D721Med (cell line): ENCODE data around the gene GDPD5.

Experiments used
- DNase-seq: peaks from one replicate; pipeline ENCODE4 v3.0.0; 2011; ENCODE audit warnings: low spot score; ENCODE audit not compliant: insufficient read length
- FAIRE-seq: peaks from 2 replicates; lab custom pipeline; 2011; peaks lifted over from hg19 to GRCh38; lab: Jason Lieb, UNC
- TF ChIP-seq, protein P1 (sequence below): IDR thresholded peaks from 2 replicates; pipeline ENCODE4 v1.5.1; 2012; ENCODE audit warnings: mild to moderate bottlenecking, control low read depth; ENCODE audit not compliant: insufficient read depth; ENCODE audit errors: missing control alignments

Gene GDPD5

DNA sequence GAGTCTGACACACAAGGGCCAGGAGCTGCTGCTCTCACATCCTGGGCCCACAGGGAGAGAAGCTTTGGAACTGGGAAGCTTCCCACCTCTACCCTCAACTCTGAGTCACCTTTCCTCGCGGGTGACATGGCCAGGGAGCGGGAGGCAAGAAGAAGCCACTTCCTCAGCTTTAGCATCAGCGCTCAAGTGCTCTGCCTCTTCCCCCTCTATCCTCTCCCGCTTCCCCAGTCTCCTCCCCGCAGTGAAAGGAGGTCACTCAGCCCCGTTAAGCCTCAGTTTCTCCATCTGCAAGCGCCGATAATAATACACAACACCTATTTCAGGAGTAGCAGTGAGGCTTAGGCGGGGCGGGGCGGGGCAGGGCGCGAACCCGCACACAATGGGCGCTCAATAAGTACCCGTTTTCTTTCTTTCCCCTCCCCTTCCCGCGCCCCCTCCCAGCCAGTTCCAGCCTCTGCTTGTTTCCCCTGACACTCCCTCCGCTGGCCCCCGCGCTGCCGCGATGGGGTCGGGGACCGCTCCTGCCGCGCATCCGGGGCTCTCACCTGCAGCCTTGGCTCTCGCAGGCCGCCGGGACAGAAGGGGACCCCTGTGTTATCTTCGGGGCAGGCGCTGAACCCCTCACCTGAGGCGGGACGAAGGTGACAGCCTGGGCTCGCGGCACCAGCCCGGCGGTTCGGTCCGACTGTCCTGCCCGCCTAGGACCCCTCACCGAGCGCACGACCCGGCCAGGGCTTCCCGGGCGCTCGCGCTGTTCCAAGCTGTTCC is 892 bp downstream of the GDPD5 start:
- DNase-seq (no peak), FAIRE-seq (no peak)
- TF ChIP-seq, protein P1, sequence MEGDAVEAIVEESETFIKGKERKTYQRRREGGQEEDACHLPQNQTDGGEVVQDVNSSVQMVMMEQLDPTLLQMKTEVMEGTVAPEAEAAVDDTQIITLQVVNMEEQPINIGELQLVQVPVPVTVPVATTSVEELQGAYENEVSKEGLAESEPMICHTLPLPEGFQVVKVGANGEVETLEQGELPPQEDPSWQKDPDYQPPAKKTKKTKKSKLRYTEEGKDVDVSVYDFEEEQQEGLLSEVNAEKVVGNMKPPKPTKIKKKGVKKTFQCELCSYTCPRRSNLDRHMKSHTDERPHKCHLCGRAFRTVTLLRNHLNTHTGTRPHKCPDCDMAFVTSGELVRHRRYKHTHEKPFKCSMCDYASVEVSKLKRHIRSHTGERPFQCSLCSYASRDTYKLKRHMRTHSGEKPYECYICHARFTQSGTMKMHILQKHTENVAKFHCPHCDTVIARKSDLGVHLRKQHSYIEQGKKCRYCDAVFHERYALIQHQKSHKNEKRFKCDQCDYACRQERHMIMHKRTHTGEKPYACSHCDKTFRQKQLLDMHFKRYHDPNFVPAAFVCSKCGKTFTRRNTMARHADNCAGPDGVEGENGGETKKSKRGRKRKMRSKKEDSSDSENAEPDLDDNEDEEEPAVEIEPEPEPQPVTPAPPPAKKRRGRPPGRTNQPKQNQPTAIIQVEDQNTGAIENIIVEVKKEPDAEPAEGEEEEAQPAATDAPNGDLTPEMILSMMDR: no peak

DNA sequence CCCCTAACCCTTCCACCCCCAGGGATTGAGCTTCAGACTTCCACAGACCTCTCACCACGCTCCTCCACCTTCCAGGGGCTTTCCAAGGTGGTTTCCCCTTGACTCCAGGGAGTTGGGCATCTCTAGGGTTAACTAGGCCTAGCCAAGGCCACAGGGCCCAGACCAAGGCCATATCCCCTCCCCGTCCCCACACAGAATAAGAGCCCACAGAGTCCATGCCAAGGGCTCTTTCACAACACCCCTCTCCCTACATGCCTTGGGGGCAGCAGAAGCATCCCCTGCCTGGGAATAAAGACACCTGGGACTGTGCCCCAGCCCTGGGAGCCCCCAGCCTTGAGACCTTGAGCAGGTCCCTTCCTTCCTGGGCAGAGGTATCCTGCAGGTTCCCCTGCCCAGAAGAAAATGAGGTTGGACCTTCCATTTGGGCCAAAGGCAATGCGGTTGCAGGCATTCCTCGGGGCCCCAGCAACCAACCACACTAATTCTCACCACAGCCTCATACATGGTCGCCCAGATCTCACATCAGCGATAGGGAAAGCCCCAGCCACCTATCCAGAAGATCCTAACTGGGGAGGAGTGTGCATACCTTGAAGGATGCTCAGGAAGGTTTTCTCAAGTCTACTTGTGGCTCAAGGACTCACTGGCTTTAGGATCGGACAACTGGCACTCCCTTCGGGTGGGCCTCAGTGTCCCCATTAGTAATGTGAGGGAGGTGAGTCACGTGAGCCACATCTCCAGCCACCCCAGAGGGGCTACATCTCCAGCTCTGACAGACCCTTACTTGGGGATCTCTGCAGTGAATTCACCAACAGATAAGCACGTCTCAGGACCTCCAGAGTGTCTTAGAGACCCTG is 1.7 kb downstream of the GDPD5 start:
- TF ChIP-seq, protein P1: no peak
- DNase-seq (no peak), FAIRE-seq (no peak)

DNA sequence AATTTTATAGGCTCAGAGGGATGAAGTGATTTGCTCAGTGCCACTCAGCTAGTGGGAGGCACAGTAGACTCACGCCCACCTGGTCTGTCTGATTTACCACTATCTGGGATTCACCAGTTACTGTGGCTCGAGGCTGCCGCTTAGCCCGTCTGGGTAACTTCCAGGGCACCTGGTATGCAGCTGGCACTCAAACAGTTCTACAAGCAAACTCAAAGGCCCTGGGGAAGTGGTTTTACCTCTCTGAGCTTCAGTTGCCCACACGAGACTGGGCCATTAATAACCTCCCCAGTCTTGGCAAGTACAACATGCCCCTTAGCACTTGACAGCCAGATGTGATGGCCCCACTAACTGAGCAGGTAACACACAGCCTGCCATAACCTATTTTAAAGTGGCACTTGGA is 2.6 kb downstream of the GDPD5 start:
- DNase-seq (no peak), FAIRE-seq (no peak)

DNA sequence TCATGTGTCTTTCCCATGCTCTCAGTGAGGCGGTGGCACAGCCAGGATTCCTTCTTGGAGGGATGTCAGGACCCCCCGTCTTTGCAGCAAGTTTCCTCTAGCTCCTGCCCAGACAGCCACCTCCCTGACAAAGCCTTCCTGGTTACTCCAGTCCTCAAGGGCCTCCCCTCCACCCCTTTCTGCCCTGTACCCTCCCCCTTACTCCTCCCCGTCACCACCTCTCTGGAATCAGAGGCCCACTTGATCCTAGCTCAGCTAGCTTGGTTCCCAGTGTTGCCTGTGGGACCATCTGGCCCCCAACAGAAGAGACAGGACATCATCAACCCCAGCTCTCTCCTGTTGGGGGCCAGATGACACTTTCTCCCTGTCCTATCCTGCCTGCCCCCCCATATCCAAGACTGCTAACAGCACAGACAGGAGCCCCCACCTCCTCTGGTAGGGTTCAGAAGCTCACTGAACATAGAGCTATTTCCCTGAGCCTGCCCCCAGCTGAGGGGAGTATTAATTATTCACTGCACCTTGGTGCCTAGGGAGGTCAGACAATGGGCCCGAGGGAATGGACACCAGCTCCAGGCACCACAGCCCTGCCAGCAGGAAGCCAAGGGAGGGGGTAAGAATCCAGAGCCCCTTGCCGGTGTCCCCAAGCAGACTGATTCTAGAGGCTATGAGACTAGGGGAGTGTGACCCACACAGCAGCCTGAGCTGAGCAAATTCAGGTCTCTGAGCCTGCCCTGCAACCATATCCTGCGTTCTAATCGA is 3.3 kb downstream of the GDPD5 start:
- DNase-seq (no peak), FAIRE-seq (no peak)
- TF ChIP-seq, protein P1: no peak

More for the DNA sequence above, 2.6 kb downstream of the GDPD5 start:
- TF ChIP-seq, protein P1: no peak

DNA sequence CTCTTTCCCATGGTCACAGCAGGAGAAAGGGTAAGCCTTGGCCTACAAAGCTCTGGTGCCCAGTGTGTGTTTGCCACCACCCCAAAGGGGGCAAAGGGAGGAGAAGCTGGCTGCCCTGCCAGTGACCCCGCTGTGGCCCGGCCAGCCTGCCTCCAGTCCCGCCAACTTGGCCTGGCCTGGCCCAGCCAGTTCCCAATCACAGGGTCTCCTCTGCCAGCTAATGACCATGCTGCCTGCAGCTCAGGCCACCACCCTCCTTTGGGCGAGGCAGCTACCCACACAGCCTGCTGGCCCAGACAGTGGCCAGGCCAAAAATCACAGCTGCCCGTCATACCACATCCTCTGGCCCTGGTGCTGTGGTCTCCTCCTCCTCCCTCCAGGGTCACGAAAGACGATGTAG is 5.1 kb downstream of the GDPD5 start:
- FAIRE-seq: no peak
- TF ChIP-seq, protein P1: no peak
- no peak for DNase-seq

DNA sequence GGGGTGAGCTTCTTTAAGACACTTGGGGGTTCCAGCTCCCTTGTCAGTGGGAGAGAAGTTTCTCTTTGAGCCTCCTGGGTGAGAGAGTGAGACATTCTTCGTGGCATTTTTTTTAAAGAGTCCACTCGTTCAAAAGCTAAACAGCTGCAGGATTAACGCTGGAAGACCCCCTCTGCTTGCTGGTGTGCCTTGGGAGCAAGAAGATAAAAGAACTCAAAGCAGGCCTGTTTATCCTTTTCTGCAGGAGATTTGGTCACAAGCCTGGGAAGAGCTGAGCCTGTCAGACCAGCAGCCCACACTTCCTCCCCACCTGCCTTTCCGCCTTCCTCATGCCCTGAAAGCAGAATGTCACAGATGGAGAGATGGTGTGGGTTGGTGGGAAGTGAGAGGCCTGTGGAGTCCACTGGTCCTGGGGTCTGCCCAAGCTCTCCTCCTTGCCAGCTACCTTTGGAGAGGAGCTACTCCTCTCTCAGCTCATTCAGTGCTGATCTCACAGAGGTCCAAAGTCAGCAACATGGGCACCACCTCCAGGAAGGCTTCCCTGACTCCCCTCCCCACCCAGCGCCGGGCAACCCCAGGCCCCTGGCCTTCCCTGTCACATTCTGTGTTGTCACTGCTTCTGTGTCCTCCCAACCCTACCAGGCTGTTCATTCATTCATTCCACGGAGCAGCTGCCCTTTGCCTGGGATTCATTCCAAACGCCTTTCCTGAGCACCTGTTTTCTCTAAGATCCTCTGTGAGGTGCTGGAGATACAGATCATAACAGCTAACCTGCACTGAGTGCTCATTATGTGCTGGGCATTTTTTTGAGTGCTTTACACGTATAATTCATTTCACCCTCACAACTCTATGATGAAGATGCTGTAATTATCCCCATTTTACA is 6.7 kb downstream of the GDPD5 start:
- TF ChIP-seq, protein P1: no peak
- DNase-seq (no peak), FAIRE-seq (no peak)
